NCI-H2107 treated with DMSO at 0.1 percent for 48 hours (cell line): Measurements from ENCODE around the gene DOK1.

Source experiments
- DNase-seq: peaks from one replicate; lab custom pipeline; 2025; ENCODE audit not compliant: unreplicated experiment; lab: John Stamatoyannopoulos, UW

DOK1 gene

GRCh38 chr2:74566754-74567085, 12.2 kb downstream of the DOK1 start:
- DNase-seq, result no peak

GRCh38 chr2:74567881-74568280, 13.4 kb downstream of the DOK1 start:
- no peak for DNase-seq

GRCh38 chr2:74569686-74570085, 15.2 kb downstream of the DOK1 start:
- DNase-seq, result no peak

DNA sequence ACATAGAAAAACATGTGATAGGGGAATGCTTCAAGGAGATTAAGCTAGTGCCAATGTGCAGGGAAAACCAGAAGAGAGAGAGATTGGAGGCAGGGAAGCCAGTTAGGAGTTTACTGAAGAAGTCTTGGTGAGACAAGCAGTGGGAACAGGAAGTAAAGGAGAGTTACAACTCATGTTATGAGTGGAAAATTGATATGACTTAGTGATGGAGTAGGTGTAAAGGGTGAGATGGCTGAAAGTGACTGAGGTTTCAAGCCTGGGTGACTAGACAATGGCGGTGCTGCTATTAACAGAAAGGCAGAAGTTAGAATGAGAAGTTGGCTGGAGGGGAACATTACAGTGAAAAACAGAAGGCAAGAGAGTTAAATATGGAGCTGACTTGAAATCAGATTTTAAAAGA, 16.5 kb downstream of the DOK1 start:
- DNase-seq, result no peak

- no peak for DNase-seq
Observed at GRCh38 chr2:74572178-74572925, 17.8 kb downstream of the DOK1 start.

DNA sequence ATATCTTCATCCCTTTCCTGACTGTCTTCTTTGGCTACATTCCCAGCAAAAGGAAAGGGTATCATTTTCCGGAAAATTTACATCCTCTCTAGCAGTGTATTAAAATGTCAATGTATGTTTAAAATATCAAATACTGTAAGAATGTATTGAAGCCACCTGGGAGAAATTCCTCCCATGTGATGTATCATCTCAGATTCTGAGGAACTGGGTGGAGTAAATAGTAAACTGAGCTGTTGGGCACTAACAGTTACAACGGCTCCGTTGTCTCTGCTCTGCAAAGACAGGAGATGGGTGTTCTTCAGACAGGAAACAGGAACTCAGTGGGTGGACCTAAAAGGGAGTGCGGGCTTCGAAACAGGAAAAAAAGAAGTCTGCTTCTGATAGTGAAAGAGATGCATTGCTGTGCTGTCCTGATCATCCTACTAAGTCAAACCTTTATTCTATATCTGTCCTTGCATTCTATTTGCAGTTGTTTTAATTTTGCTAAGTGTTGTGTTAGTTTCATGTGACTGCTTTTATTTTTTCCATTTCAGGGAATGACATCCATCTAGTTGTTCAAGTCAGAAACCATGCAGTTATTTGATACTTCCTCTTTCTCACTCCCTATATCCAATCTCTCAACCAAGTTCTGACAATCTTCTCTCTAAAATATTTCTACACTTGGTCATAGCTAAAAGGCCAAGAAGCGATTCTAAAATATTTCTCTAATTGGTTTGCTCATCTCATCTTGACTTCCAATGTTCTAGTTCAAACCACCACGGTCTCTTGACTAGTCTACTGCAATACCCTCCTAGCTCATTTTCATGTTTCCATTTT, 19.4 kb downstream of the DOK1 start:
- DNase-seq, result no peak

DNA sequence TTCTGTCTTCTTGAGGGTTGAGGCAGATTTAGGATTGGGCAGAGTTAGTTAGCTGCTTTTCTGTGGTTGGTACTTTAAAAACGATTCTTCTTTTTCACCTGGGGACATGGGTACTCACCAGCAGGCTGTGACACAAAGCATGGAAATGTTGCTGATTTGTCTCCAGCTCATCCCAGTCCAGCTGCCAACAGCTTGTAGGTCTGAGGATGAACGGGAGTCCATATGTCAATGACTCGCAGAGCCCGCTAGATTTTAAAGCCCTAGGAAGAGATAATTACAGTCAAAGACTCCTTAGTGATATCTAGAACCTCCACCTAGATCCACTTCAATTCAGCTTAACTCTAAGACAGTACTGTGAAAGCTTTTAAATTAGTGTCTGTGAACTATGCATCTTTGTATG, 20.8 kb downstream of the DOK1 start:
- DNase-seq, result no peak

DNA sequence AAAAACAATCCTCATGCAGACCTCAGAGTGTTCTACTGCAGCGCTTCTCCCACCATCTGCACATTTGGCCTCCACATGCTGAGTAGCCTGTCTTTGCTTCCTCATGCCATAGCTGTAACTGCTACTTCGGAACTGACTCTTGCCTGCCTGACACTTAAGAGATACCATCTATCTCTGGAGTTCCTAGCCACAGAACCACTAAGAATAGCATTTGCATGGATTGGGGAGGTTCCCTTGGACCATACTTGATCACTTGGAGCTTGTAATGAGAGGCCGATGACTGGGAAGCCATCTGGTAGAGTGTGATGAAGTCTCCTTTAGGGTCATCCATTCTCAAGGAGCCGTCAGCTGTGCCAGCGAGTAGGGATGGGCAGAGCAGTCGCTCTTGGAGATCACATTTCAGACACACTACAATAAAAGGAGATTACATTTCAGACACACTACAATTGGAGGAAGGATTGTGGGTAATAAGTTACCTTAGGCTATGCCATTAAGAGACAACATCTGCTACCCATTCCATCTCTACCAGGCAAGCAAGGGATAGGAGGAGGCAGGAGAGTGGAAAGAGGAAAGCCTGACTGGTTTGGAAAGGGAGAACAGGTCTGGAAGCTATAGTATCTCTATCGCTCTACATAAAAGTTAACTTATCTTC, 21.8 kb downstream of the DOK1 start:
- peak; percentile 53 for DNase-seq

DNA sequence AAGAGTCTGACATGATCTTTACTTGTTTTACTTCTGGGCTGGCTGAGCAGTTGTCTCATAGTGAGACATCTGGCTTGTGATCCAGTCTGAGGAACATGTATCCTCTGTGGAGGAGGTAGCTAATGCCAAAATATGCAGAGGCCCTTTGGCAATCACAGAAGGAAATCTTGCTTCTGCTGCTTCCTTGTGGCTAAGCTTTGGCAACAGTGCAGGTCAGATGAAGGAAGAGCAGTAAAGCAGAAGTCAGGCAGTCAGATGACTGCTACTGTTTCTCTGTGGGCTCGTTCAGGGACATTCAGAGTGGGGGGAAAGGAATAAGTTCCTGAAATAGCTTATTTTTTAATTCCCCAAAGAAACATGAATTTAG, 22.3 kb downstream of the DOK1 start:
- DNase-seq, result no peak

DNA sequence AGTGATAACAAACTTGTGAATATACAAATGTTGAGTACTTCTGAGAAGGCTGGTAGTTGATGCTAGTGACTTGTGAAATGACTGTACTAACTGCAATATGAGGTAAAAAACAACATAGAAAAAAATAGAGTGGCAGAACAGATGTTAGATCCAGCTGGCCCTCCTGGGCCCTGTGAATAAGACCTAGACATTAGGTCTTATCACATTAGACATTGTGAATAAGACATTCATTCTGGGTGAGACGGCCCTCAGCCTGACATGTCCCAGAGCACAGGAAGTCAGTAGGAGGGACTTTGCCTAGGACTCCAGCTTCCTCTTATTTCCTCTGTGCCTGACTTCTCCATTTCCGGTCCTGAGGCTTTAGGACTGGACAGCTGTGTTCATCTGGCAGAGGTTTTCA, 22.9 kb downstream of the DOK1 start:
- no peak for DNase-seq

GRCh38 chr2:74578408-74578807, 23.9 kb downstream of the DOK1 start:
- DNase-seq, result no peak

DNA sequence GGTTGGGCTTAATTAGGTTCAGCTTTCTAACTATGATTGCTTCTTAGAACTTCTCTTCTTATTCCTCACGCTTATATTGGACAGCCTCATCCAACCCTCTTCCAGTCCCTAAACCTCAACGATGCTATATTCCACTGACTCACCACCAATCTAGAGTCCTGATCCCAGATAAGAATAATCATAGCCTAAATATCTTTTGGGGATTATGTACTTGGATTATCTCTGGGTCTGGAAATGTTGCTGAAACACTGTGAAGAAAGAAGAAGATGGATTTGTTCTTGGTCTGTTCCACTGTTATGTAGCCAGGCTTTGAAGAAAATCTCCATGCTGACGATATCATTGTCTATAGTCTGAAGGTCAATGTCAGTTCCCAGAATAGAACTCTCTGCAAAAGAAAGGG, 26.9 kb downstream of the DOK1 start:
- DNase-seq, result no peak

DNA sequence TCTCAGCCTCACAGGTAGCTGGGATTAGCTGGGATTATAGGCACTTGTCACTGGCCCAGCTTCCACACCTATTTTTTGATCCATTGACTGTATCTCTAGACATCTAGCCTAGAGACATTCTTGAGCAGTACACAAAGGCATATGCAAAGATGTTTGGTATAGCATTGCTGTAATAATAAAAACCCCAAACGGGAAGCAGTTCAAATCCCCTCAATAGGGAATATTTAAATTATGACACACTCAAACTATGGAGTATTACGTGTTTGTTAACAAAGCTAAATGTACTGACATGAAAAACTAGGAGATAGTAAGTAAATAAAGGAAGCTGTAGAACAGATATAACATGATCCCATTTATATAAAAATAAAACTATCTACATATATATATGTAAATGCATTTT, 27.7 kb downstream of the DOK1 start:
- no peak for DNase-seq

- DNase-seq, result no peak
Observed at GRCh38 chr2:74583504-74583903, 29.0 kb downstream of the DOK1 start.

- no peak for DNase-seq
Observed at GRCh38 chr2:74584088-74584645, 29.6 kb downstream of the DOK1 start.

- DNase-seq, result peak; percentile 4
Observed at GRCh38 chr2:74585406-74586185, 31.1 kb downstream of the DOK1 start.

GRCh38 chr2:74587664-74588277, 33.3 kb downstream of the DOK1 start:
- DNase-seq, result peak; percentile 61

GRCh38 chr2:74588664-74589063, 34.1 kb downstream of the DOK1 start:
- no peak for DNase-seq

GRCh38 chr2:74593826-74594772, 39.6 kb downstream of the DOK1 start:
- DNase-seq, result no peak

- DNase-seq, result no peak
Observed at GRCh38 chr2:74596584-74596983, 42.1 kb downstream of the DOK1 start.
